Skeletal muscle satellite cell (primary cell): ENCODE measurements around the gene SMCHD1.
A peak's percentile ranks its signal among the peaks of the same experiment; 100 is the strongest.

Experiments used
- H3K27me3 ChIP-seq: 2 replicates; pipeline ENCODE4 v1.7.0; 2013; ENCODE audit warnings: low read length; ENCODE audit not compliant: control insufficient read depth, insufficient read depth
- H3K36me3 ChIP-seq: 2 replicates; pipeline ENCODE4 v1.7.0; 2013; ENCODE audit warnings: mild to moderate bottlenecking, control low read depth, low read length; ENCODE audit not compliant: insufficient read depth
- H3K4me1 ChIP-seq: 2 replicates; pipeline ENCODE4 v1.7.0; 2013; ENCODE audit warnings: low read length; ENCODE audit not compliant: control insufficient read depth, insufficient read depth
- H3K4me2 ChIP-seq: 2 replicates; pipeline ENCODE4 v1.7.0; 2013; ENCODE audit warnings: mild to moderate bottlenecking, low read length
- H3K4me3 ChIP-seq: 2 replicates; pipeline ENCODE4 v1.7.0; 2013; ENCODE audit warnings: low read length
- H3K9ac ChIP-seq: 2 replicates; pipeline ENCODE4 v1.7.0; 2013; ENCODE audit warnings: mild to moderate bottlenecking, low read depth, low read length, moderate library complexity
- H3K9me3 ChIP-seq: replicated peaks from 2 replicates; pipeline ENCODE4 v1.7.0; 2013; ENCODE audit warnings: mild to moderate bottlenecking, control low read depth, low read length

The SMCHD1 gene

GRCh38 chr18:2636126-2636631 lies 19.3 kb upstream of the SMCHD1 start:
- H3K4me3 ChIP-seq, result no peak overlapping the region
- H3K9ac ChIP-seq, result no peak overlapping the region
- no peaks in the 10 kb centered on the region for H3K9me3 ChIP-seq
- no peak overlapping the region for H3K4me2 ChIP-seq
- no peaks in the 10 kb centered on the region for H3K27me3 ChIP-seq
- H3K4me1 ChIP-seq, result peaks cover 14% of the 10 kb centered on the region
- no peaks in the 10 kb centered on the region for H3K36me3 ChIP-seq

GRCh38 chr18:2641638-2642037 lies 13.9 kb upstream of the SMCHD1 start:
- Histone ChIP-seq H3K4me3 (no peak overlapping the region), H3K4me1 (peaks cover 14% of the 10 kb centered on the region)

GRCh38 chr18:2642771-2643170 lies 12.8 kb upstream of the SMCHD1 start:
- Histone ChIP-seq H3K4me2 (no peak overlapping the region), H3K36me3 (no peaks in the 10 kb centered on the region), H3K4me3 (no peak overlapping the region), H3K27me3 (peaks cover 4% of the 10 kb centered on the region), H3K9ac (no peak overlapping the region), H3K4me1 (peaks cover 9% of the 10 kb centered on the region), H3K9me3 (no peaks in the 10 kb centered on the region)

More at GRCh38 chr18:2641638-2642037, 13.9 kb upstream of the SMCHD1 start:
- no peaks in the 10 kb centered on the region for H3K36me3 ChIP-seq
- H3K27me3 ChIP-seq, result peaks cover 4% of the 10 kb centered on the region
- no peaks in the 10 kb centered on the region for H3K9me3 ChIP-seq
- peak overlapping the region; percentile 8 for H3K9ac ChIP-seq
- H3K4me2 ChIP-seq, result no peak overlapping the region

- no peaks in the 10 kb centered on the region for H3K4me1 ChIP-seq
- no peaks in the 10 kb centered on the region for H3K36me3 ChIP-seq
- H3K4me3 ChIP-seq, result no peak overlapping the region
Observed at GRCh38 chr18:2644535-2644934, 11.0 kb upstream of the SMCHD1 start.

GRCh38 chr18:2651981-2652380 lies 3.5 kb upstream of the SMCHD1 start:
- Histone ChIP-seq H3K9ac (no peak overlapping the region), H3K4me3 (no peak overlapping the region), H3K9me3 (no peaks in the 10 kb centered on the region), H3K27me3 (no peaks in the 10 kb centered on the region), H3K4me1 (peaks cover 7% of the 10 kb centered on the region), H3K4me2 (no peak overlapping the region), H3K36me3 (peaks cover 3% of the 10 kb centered on the region)

More at GRCh38 chr18:2644535-2644934, 11.0 kb upstream of the SMCHD1 start:
- Histone ChIP-seq H3K9ac (no peak overlapping the region), H3K4me2 (no peak overlapping the region), H3K27me3 (peaks cover 4% of the 10 kb centered on the region), H3K9me3 (no peaks in the 10 kb centered on the region)

GRCh38 chr18:2653467-2653866 lies 2.1 kb upstream of the SMCHD1 start:
- no peak overlapping the region for H3K9ac ChIP-seq
- no peaks in the 10 kb centered on the region for H3K9me3 ChIP-seq
- H3K4me3 ChIP-seq, result no peak overlapping the region
- H3K27me3 ChIP-seq, result no peaks in the 10 kb centered on the region
- peaks cover 19% of the 10 kb centered on the region for H3K4me1 ChIP-seq
- H3K36me3 ChIP-seq, result peaks cover 3% of the 10 kb centered on the region
- H3K4me2 ChIP-seq, result no peak overlapping the region

GRCh38 chr18:2654169-2654927 lies 1.2 kb upstream of the SMCHD1 start:
- H3K4me1 ChIP-seq, result peaks cover 22% of the 10 kb centered on the region
- no peaks in the 10 kb centered on the region for H3K27me3 ChIP-seq
- peak overlapping the region; percentile 87 for H3K4me2 ChIP-seq
- peaks cover 3% of the 10 kb centered on the region for H3K36me3 ChIP-seq
- H3K4me3 ChIP-seq, result peak overlapping the region; percentile 90
- no peaks in the 10 kb centered on the region for H3K9me3 ChIP-seq
- H3K9ac ChIP-seq, result peak overlapping the region; percentile 91

GRCh38 chr18:2654928-2655177 lies 673 bp upstream of the SMCHD1 start:
- peak overlapping the region; percentile 87 for H3K4me2 ChIP-seq
- no peaks in the 10 kb centered on the region for H3K27me3 ChIP-seq
- H3K4me1 ChIP-seq, result peaks cover 27% of the 10 kb centered on the region
- no peaks in the 10 kb centered on the region for H3K9me3 ChIP-seq
- H3K9ac ChIP-seq, result peak overlapping the region; percentile 91
- peaks cover 3% of the 10 kb centered on the region for H3K36me3 ChIP-seq
- H3K4me3 ChIP-seq, result peak overlapping the region; percentile 90

GRCh38 chr18:2655954-2656236 lies 369 bp downstream of the SMCHD1 start:
- peaks cover 3% of the 10 kb centered on the region for H3K36me3 ChIP-seq
- no peaks in the 10 kb centered on the region for H3K27me3 ChIP-seq
- peak overlapping the region; percentile 87 for H3K4me2 ChIP-seq
- peaks cover 27% of the 10 kb centered on the region for H3K4me1 ChIP-seq
- H3K9ac ChIP-seq, result peak overlapping the region; percentile 91
- H3K9me3 ChIP-seq, result no peaks in the 10 kb centered on the region
- peak overlapping the region; percentile 90 for H3K4me3 ChIP-seq

GRCh38 chr18:2656237-2656980 lies 883 bp downstream of the SMCHD1 start:
- peaks cover 27% of the 10 kb centered on the region for H3K4me1 ChIP-seq
- no peaks in the 10 kb centered on the region for H3K27me3 ChIP-seq
- no peaks in the 10 kb centered on the region for H3K9me3 ChIP-seq
- peak overlapping the region; percentile 87 for H3K4me2 ChIP-seq
- H3K4me3 ChIP-seq, result peak overlapping the region; percentile 90
- H3K9ac ChIP-seq, result peak overlapping the region; percentile 91
- H3K36me3 ChIP-seq, result peaks cover 3% of the 10 kb centered on the region

GRCh38 chr18:2656981-2657512 lies 1.5 kb downstream of the SMCHD1 start:
- Histone ChIP-seq H3K36me3 (peaks cover 3% of the 10 kb centered on the region), H3K27me3 (no peaks in the 10 kb centered on the region), H3K4me2 (peak overlapping the region; percentile 87), H3K4me3 (peak overlapping the region; percentile 90), H3K4me1 (peaks cover 27% of the 10 kb centered on the region), H3K9me3 (no peaks in the 10 kb centered on the region), H3K9ac (peak overlapping the region; percentile 91)
